Left lobe of liver (tissue), 2 donors: ENCODE results near the gene COX7B2. TPM values are rescaled to one million over a fixed set of nuclear protein-coding genes. Genes with fewer than 3 reads are reported as not detected.

ENCODE experiments used
- ATAC-seq: fragments of 200-7000 bp; cut with Tn5 transposase; one replicate; pipeline ENCODE4 v1.9.1; 2020; ENCODE audit warnings: mild to moderate bottlenecking, moderate library complexity
- DNase-seq: peaks from one replicate; pipeline ENCODE4 v3.0.0-alpha.2; 2020; ENCODE audit warnings: low spot score
- total RNA-seq: library from RNA; stranded (reverse); gene quantifications from one replicate; pipeline ENCODE4 v1.2.1, GENCODE V29; 2021
- donor health status: DM: no; HTN: no; CAD: no; lungs with moderate emphysema.
- donor health status: DM: no; HTN: yes; CAD: no.

Gene COX7B2
- not detected for total RNA-seq

GRCh38 chr4:46909078-46909477 is at the start of gene COX7B2:
Gene COX7B2, minus strand, starts transcription at chr4:46909245. Its CDS starts 174,053 bp downstream, at chr4:46735192.
- ATAC-seq (no peak), DNase-seq (no peak)

GRCh38 chr4:46956451-46956850 is 47.4 kb upstream of the COX7B2 start:
- DNase-seq (no peak), ATAC-seq (no peak)

- DNase-seq (no peak), ATAC-seq (no peak)
Observed at GRCh38 chr4:46955601-46956000, 46.6 kb upstream of the COX7B2 start.

- no peak for ATAC-seq
- no peak for DNase-seq
Observed at GRCh38 chr4:46954643-46955042, 45.6 kb upstream of the COX7B2 start.

- no peak for DNase-seq
- ATAC-seq, result no peak
Observed at GRCh38 chr4:46953564-46953963, 44.5 kb upstream of the COX7B2 start.

GRCh38 chr4:46952451-46952850 is 43.4 kb upstream of the COX7B2 start:
- DNase-seq, result no peak
- ATAC-seq, result no peak

- no peak for DNase-seq
- no peak for ATAC-seq
Observed at GRCh38 chr4:46950826-46951225, 41.8 kb upstream of the COX7B2 start.

- ATAC-seq (no peak), DNase-seq (no peak)
Observed at GRCh38 chr4:46949822-46950221, 40.8 kb upstream of the COX7B2 start.

- ATAC-seq (no peak), DNase-seq (no peak)
Observed at GRCh38 chr4:46947541-46947940, 38.5 kb upstream of the COX7B2 start.

- ATAC-seq (no peak), DNase-seq (no peak)
Observed at GRCh38 chr4:46946919-46947536, 38.0 kb upstream of the COX7B2 start.

- ATAC-seq, result no peak
- DNase-seq, result no peak
Observed at GRCh38 chr4:46945062-46945461, 36.0 kb upstream of the COX7B2 start.

GRCh38 chr4:46944345-46944744 is 35.3 kb upstream of the COX7B2 start:
- no peak for ATAC-seq
- DNase-seq, result no peak

GRCh38 chr4:46937493-46937892 is 28.4 kb upstream of the COX7B2 start:
- no peak for ATAC-seq
- DNase-seq, result no peak

- no peak for DNase-seq
- peak; percentile 71 for ATAC-seq
Observed at GRCh38 chr4:46934726-46935125, 25.7 kb upstream of the COX7B2 start.

- no peak for DNase-seq
- no peak for ATAC-seq
Observed at GRCh38 chr4:46933686-46934085, 24.6 kb upstream of the COX7B2 start.

GRCh38 chr4:46931981-46932380 is 22.9 kb upstream of the COX7B2 start:
- ATAC-seq (peak; percentile 67), DNase-seq (no peak)

GRCh38 chr4:46930891-46931290 is 21.8 kb upstream of the COX7B2 start:
- no peak for ATAC-seq
- DNase-seq, result no peak

GRCh38 chr4:46927201-46927600 is 18.2 kb upstream of the COX7B2 start:
- no peak for ATAC-seq
- DNase-seq, result no peak

GRCh38 chr4:46924789-46925529 is 15.9 kb upstream of the COX7B2 start:
- no peak for ATAC-seq

GRCh38 chr4:46922205-46922604 is 13.2 kb upstream of the COX7B2 start:
- no peak for DNase-seq
- ATAC-seq, result no peak

More at GRCh38 chr4:46924789-46925529, 15.9 kb upstream of the COX7B2 start:
- no peak for DNase-seq

- DNase-seq (no peak), ATAC-seq (no peak)
Observed at GRCh38 chr4:46908148-46908547, 897 bp downstream of the COX7B2 start.

- no peak for ATAC-seq
Observed at GRCh38 chr4:46900082-46900481, 9.0 kb downstream of the COX7B2 start.

GRCh38 chr4:46894826-46895225 is 14.2 kb downstream of the COX7B2 start:
- DNase-seq (no peak), ATAC-seq (no peak)

More at GRCh38 chr4:46900082-46900481, 9.0 kb downstream of the COX7B2 start:
- no peak for DNase-seq
